ENCODE measurements around the gene RREB1.
"Not testable (repeated sequence)": the region's sequence is repeated elsewhere in the genome, so short reads cannot be mapped to it uniquely, and the experiment has no call there.

The RREB1 gene

DNA sequence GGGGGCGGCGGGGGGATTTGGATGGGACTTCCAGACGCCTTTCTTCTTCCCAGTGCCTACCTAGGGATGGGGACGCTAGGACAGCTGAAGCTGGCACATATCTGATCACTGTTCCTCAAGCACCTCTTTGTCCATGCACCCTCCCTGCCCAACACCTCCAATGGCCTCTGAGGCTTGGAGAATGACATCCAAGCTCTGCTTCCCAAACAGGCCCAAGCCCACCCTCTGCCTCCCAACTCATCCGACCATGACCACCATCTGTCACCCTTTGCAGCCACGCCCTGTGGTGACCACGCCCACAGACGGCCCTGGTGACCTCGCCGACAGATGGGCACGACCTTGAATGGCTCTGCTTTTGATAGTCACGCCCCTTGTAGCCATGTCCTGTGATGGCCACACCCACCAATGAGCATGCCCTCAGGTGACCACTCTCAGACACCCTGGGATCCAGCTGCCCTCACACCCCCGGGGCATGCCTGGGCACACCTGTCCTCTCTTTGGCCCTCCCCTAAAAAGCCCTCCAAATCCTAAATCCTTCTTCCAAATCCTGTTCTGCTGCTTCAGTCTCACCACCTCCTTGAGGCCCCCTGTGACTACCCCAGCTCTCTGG, 154.2 kb downstream of the RREB1 start:
- intact Hi-C loops (cut with DNase I) = no loop called here
- DNase-seq = peak in 7 of 42 donors; percentile 7 to 44 (median 26)

DNA sequence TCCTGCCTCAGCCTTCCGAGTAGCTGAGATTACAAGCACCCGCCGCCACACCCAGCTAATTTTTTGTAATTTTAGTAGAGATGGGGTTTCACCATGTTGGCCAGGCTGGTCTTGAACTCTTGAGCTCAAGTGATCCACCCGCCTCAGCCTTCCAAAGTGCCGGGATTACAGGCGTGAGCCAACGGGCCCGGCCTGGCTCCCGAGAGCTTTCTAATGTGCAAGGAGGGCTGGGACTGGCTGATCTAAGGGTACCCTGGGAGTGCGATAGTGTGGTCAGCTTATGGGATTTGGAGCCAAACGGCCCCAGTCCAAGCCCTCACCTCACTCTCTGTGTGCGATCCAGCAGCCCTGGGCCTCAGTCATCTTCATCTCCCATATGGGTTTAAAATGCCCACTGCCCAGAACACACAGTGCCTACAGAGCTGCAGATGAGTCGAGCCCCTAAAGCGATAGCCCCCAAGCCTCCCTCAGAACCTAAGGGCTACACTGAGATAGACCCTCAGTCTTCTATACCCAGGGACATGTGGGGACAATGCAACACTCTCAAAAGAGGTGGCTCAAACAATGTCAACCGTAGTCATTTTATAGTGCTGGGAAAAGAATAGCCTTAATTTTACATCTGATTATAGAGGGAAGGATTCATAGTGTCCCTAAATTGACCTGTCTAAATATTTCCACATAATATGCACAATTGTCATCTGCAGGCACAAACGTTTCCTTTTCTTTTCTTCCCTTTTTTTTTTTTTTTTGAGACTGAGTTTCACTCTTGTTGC, 155.2 kb downstream of the RREB1 start:
- peak in 7 of 42 donors; percentile 7 to 35 (median 25) for DNase-seq
- intact Hi-C loops (cut with DNase I) = no loop called here

- intact Hi-C loops (cut with DNase I) = not testable (repeated sequence)
These were observed 155.7 kb downstream of the RREB1 start for GRCh38 chr6:7263519-7263805.

DNA sequence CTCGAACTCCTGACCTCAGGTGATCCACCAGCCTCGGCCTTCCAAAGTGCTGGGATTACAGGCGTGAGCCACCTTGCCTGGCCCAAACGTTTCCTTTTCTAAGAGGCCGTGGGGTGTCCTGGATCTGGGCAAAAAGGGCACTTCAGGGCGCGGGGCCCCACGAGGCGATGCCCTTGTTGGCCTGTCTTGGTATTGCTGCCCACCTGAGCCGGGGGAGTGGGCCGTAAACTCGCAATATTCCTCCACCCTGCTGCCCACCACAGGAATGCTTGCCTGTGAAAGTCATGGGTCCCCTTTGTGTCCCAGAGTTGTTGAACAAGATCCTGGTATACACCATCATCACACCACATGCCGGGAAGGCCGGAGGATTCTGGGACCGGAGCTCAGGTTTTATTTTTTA, 156.3 kb downstream of the RREB1 start:
- DNase-seq = peak in 8 of 42 donors; percentile 4 to 35 (median 14)
- intact Hi-C loops (cut with DNase I) = no loop called here

More at GRCh38 chr6:7263519-7263805, 155.7 kb downstream of the RREB1 start:
- DNase-seq = peak in 8 of 42 donors; percentile 1 to 33 (median 25)

DNA sequence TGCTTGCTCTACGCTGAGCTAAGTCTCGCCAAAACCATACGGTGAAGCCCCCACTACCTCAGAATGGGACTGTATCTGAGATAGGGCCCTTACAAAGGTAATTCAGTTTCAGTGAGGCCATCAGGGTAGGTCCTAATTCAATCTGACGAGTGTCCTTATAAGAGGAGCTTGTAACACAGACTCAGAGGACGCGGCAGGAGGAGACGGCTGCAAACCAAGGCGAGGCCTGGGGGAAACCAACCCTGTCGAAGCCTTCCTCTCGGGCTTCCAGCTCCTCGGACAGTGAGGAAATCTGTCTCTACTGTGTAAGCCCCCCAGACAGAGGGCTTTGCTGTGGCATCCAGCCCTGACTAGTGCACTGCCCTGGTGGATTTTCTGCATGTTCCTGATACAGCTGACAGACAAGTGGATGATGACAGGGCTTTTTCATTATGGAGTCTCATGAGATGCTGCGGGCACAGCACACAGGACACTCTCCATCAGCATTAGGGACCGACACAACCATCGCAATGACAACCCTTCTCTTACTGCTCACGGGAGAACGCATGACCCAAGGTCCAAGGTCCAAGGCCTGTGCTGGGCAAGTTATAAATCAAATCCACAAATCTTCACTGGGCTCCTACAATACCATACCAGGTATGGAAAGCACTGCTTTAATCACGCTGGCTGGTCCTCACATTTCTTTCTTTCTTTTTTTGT, 157.1 kb downstream of the RREB1 start:
- intact Hi-C loops (cut with DNase I) = no loop called here
- DNase-seq = peak in 4 of 42 donors; percentile 6 to 37 (median 18)

GRCh38 chr6:7265385-7265726, 157.6 kb downstream of the RREB1 start:
- intact Hi-C loops (cut with DNase I) = not testable (repeated sequence)
- DNase-seq = peak in 6 of 42 donors; percentile 3 to 39 (median 13)

- DNase-seq = no peak
- intact Hi-C loops (cut with DNase I) = no loop called here
These were observed 159.3 kb downstream of the RREB1 start for GRCh38 chr6:7267071-7267465.

- intact Hi-C loops (cut with DNase I) = no loop called here
- peak; percentile 29 to 90 (median 70) for DNase-seq
These were observed 159.8 kb downstream of the RREB1 start for GRCh38 chr6:7267466-7268091.

- DNase-seq = peak in 5 of 42 donors; percentile 3 to 27 (median 15)
- intact Hi-C loops (cut with DNase I) = no loop called here
These were observed 160.6 kb downstream of the RREB1 start for GRCh38 chr6:7268362-7268761.

DNA sequence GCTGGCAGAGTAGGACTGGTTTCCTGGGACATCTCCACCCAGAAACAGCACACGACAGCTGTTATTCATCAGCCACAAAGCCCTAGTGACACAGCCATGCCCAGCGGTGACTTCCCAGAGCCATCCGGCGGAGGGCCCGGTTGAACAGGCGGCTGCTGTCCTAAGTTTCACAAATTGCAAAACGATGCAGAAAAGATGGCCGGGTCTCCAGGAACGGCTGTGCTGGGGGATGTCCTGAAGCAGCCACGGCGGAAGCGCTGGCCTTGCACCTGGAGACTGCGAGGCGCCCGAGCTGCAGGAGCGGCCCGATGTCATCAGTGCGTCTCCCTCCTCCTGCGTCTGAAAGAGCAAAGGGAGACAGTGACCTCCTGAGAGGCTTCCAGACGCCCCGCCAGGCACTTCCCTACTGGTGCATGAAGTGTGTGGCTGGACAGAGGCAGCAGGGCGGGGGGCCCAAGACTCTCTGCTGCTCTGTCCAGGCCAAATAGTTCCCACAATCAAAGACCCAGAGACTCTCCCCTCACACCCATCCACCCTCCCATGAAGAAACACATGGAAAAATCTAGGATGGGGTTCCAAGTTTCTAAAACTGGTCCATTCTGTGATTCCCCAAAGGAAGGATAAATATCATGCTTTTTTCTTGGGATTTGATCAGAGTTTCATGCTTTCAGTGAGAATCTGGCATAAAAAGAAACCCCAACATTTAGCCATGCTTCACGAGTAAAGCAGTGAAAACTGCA, 161.2 kb downstream of the RREB1 start:
- DNase-seq = peak in 7 of 42 donors; percentile 4 to 28 (median 16)
- intact Hi-C loops (cut with DNase I) = no loop called here

DNA sequence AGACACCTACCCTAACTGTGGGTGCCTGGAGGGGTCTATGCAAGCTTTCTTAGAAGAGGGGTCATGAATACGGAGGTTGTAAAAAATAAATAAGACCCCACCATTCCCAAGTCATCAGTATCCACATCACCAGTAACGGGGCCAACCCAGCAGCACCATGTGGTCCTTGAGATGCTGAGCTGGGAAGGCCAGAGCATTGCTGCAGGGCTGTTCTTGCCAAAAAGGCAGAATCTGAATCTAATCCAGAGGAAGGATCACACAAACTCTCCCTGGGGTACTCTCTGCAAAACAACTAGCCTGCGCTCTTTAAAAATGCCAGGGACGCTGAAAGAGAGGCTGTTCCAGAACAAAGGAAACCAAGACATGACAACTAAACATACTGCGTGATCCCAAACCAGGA, 162.1 kb downstream of the RREB1 start:
- intact Hi-C loops (cut with DNase I) = loop anchor here (10.0 kb wide), 1 partner anchor 345 kb away; no protein-coding TSS in a partner anchor
- DNase-seq = peak in 3 of 42 donors; percentile 4 to 30 (median 16)

DNA sequence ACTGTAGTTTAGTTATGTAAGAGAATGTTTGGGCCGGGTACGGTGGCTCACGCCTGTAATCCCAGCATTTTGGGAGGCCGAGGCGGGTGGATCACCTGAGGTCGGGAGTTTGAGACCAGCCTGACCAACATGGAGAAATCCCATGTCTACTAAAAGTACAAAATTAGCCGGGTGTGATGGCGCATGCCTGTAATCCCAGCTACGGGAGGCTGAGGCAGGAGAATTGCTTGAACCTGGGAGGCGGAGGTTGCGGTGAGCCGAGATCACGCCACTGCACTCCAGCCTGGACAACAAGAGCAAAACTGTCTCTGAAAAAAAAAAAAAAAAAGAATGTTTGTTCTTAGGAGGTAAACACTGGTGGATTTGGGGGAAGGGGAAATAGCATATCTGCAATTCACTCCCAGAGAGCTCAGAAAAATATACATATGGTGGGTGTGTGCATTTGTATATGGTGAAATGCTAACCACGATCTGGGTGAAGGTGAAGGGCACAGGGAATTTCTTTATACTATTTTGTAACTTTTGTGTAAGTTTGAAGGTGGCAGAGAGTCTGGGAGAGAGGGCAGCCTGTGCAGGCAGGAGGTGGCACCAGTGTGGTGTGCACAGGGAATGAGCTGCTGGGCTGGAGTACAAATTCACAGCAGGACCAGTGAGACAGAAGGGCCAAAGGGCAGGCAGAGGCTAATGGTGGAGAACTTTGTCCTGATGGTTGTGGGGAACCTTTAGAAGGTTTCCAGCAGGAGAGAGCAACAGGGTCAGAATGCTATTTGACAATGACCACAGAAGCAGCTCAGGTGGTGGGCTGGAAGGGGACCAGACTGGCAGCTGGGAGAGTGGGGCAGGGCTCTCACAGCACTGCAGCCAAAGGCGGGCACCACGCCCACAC, 162.8 kb downstream of the RREB1 start:
- intact Hi-C loops (cut with DNase I) = loop anchor here (10.0 kb wide), 1 partner anchor 344 kb away; no protein-coding TSS in a partner anchor
- DNase-seq = peak in 5 of 42 donors; percentile 2 to 30 (median 21)

DNA sequence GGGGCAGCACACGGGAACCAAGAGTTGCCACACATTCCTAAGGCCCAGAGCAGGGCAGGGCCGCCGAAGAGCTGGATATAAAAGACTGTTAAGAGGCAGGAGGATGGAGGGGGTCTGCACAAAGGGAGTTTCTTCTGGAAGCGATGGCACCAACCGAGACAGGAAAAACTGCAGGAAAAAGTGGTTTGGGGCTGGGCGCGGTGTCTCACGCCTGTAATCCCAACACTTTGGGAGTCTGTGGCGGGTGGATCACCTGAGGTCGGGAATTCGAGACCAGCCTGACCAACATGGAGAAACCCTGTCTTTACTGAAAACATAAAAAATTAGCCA, 163.4 kb downstream of the RREB1 start:
- intact Hi-C loops (cut with DNase I) = loop anchor here (10.0 kb wide), 1 partner anchor 344 kb away; no protein-coding TSS in a partner anchor
- peak in 3 of 42 donors; percentile 3 to 28 (median 22) for DNase-seq

DNA sequence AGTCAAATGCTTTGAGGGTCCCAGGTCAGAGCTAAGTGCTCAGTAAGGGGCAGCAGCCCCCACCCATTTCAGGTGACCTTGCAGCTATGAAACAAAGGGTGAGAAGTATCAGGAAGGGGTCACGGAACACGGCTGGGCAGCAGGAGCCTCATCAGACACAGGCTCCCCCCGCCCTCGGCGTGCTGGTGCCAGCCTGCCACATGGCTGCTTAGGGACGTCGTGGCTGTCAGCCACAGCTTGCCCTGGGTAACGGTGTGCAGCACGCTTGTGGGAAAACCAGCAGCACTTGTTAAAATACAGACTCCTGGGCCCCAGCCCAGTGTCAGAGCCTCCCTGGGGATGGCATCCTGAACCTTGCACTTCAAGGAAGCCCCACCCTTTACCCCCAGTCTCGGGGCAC, 165.9 kb downstream of the RREB1 start:
- intact Hi-C loops (cut with DNase I) = loop anchor here (10.0 kb wide), 1 partner anchor 341 kb away; no protein-coding TSS in a partner anchor
- peak in 1 of 42 donors; percentile 4 for DNase-seq

DNA sequence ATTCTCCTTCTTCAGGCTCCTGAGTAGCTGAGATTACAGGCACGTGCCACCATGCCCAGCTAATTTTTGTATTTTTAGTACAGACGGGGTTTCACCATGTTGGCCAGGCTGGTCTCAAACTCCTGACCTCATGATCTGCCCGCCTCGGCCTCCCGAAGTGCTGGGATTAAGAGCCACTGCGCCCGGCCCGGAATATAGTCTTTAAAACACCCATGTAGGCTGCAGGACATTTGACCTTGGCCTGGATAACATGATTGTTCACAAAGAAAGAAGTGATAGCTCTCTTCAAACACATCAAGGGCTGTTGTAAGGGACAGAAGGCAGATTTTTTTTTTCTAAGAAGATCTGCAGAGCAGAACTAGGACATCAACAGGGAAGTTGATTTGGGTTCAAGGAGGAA, 166.8 kb downstream of the RREB1 start:
- not testable (repeated sequence) for DNase-seq
- intact Hi-C loops (cut with DNase I) = loop anchor here (10.0 kb wide), 1 partner anchor 340 kb away; no protein-coding TSS in a partner anchor

DNA sequence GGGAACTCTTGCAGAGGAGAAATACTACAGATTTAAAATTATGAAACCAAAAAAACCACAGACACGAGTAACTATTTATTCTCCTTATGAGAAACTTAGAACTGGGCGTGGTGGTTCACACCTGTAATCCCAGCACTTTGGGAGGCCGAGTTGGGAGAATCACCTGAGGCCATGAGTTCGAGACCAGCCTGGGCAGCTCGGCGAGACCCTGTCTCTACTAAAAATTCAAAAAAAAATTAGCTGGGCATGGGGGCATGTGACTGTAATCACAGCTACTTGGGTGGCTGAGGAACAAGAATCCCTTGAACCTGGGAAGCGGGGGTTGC, 168.4 kb downstream of the RREB1 start:
- DNase-seq = no peak
- intact Hi-C loops (cut with DNase I) = loop anchor here (10.0 kb wide), 1 partner anchor 339 kb away; no protein-coding TSS in a partner anchor

DNA sequence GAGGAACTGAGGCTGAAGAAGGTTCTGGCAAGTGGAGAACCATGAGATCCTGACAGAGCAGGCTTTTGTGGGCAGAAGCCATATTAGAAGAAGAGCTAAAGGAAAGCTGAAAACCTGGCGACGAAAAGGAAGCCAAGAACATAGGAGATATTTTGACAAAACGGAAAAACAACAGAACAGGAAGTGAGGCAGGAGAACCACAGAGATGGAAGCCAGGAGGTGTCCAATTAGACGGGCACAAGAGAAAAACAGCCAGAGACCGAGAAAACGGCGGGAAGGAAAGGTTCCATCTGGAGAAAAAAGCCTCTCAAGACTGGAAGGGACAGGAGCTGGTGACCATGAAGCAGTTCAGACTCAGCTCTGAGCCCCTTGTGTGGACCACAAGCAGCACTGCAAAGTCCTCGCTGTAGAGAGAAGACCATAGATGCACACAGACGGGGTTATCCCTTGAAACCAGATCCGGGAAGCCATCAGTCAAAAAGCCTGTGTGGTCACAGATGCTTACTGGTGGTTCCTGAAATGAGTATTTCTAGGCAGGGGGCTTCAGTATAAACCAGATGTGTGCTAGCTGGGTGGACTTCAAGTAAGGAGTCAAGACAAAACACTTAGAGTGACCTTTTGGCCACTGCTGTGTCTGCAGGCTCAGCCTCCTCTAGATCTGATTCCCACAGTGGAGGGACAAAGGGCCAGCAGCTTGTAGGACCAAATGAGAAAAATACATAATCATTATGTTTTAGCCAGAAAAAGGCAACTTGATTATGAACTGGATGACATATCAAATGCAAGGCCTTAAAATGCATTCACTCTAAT, 174.5 kb downstream of the RREB1 start:
- intact Hi-C loops (cut with DNase I) = no loop called here
- peak in 2 of 42 donors; percentile 31 to 32 for DNase-seq
